HG02840 (cell line): ENCODE data around the gene BIVM.

Experiments
- ATAC-seq: cut with Tn5 transposase; IDR thresholded peaks from one replicate; pipeline ENCODE4 v1.9.1; 2021; ENCODE audit warnings: mild to moderate bottlenecking, moderate library complexity, moderate number of reproducible peaks; ENCODE audit not compliant: unreplicated experiment, low FRiP score

BIVM gene

DNA sequence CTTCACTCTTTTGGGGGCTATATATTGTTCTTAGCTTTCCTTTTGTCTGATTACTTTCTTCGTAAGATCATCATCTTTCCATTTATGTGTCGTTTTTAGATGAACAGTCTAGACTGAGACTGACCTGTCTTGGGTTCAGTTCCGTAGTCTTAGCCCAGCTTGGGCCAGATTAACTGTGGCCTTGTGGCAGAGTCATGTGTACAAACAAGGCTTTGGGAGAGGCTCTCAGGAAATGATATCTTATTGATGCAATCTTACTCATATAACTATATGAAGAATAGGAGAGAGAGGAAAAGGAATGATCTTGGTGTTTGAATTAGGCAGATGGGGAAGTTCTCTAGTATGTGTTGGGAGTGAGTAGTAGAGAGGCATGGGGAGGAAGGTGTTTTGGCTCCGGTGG lies 40.1 kb downstream of the BIVM start:
- ATAC-seq = no peak

- ATAC-seq = no peak
These were observed 40.5 kb downstream of the BIVM start for GRCh38 chr13:102839462-102839861.

DNA sequence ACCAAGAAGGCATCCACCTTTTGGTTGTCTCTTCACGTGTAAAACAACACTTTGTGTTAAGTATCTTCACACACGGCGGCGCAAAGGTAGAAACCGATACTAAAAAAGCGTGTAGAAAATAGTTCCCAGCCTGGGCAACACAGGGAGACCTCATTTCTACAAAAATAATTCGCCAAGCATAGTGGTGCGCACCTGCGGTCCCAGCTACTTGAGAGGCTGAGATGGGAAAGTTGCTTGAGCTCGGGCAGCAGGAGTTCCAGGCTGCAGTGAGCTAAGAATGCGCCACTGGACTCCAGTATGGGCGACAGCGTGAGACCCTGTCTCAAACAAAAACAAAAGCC lies 46.3 kb downstream of the BIVM start:
- peak; percentile 14 for ATAC-seq

DNA sequence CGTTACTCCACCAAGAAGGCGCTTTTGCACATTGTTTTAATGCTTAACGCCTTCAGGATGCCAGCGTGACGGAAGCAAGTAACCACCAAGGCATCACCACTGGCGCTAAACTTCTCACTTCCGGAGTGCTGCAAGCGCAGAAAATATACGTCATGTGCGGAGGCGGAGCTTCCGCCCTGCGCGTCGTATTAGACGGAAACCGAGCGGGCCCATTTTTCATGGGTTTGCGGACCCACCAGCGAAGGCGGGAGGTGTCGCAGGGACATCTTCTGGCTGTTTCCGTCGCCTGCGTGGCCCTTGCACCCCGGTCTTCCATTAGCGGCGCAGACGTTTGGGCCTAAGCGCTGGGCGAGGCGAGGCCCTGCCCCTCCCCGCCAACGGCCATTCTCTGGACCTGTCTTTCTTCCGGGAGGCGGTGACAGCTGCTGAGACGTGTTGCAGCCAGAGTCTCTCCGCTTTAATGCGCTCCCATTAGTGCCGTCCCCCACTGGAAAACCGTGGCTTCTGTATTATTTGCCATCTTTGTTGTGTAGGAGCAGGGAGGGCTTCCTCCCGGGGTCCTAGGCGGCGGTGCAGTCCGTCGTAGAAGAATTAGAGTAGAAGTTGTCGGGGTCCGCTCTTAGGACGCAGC lies 46.8 kb downstream of the BIVM start, which contains the start of gene ERCC5:
Gene ERCC5, plus strand, starts transcription at position 403 of the 631 bp plus-strand sequence. CDS start 235 bp downstream, outside the sequence.
- ATAC-seq = peak; percentile 87

DNA sequence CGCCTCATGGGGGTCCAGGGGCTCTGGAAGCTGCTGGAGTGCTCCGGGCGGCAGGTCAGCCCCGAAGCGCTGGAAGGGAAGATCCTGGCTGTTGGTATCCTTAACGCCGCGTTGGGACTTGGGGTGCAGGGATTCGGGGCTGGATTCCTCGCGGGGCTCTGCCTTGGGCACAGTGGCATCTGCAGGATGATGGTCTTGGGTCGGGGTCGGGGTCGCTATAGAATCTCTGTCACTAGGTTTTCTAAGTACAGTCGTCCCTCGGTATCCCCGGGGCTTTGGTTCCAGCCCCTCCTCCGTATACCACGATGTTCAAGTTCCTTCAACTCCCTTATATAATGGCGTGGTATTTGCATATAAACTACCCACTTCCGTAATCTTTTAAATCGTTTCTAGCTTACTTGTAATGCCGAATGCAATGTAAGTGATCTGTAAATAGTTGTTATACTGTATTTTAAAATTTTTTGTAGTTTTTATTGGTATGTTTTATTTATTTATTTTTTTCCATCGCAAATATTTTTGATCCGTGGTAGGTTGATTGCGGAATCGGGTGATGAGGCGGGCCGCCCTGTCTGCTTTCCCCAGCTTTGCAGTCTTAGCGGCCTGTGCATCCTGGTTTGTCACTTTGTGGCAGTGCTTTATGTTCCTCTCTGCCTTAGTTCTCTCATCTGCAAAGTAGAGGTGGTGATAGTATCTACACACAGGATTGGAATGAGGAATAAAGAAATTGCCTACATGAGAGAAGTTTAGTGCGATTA lies 47.5 kb downstream of the BIVM start:
- ATAC-seq = peak; percentile 31

- ATAC-seq = no peak
These were observed 48.6 kb downstream of the BIVM start for GRCh38 chr13:102847272-102848234.

DNA sequence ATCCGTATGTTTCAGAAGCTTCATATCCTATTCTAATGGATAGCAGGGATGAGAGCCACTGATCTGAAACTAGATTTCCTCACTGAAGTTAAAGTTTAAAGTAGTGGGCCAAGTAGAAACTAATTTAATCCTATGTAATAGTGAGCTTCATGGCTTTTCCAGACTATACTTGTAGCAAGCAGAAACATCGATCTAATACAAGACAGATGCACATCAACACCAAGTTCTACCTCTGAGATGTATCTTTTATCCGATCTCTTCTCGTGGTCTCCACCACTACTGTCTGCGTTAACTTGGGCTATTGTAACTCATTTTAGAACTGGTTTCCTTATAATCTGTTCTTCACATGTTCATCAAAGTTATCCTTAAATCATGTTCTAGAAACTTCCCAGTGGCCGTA lies 50.0 kb downstream of the BIVM start:
- no peak for ATAC-seq

DNA sequence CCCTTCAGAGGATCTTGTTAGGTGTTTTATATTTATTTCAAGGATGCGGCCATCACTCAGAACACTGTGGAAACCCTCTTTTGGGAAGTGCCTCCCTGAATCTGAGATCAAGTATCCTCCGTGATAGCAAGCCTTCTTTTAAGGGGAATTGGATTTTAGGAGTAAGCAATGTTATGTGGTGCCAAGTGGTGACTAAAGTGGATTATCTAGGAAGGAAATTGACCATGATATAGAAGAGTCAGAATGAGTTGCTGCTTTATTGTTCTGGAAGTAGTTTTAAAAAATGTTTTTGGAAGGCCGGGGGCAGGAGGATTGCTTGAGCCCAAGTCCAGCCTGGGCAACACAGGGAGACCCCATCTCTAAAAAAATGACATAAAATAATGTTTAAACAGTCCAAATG lies 53.6 kb downstream of the BIVM start:
- no peak for ATAC-seq

DNA sequence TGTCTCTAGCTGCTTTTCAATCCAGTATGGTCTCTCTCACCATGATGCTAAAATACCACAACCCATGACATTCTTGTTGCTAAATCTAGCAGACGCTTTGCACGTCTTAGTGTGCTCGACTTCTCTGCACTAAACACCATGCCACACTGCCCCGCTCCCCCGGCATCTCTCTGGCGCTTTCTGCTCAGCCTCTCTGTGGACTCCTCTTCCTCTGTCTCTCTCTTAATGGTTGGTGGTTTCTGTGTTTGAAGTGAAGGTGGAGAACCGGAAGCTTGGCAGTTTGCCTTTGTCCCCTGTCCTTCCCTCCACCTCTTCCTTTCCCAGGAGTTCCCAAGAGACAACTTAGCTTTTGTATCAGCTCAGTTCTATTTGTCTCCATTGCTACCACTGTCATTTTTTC lies 55.8 kb downstream of the BIVM start:
- no peak for ATAC-seq

DNA sequence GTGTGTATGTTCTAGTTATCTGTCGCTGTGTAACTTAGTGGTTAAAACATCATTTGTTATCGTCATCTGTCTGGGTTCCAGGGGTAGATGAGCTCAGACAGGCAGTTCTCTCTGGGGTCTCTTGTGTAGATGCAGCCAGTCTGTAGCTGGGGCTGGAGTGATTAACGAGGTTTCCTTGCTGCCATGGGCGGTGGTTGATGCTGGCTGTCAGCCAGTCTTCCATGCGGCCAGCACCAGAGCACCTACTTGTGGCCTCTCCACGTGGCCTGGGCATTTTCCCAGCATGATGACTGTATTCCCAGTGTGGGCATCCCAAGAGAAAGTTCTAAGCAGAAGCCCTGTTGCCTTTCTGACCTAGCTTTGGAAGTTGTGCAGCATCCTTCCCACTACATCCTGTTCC lies 57.6 kb downstream of the BIVM start:
- no peak for ATAC-seq

GRCh38 chr13:102862624-102863210 lies 63.8 kb downstream of the BIVM start:
- no peak for ATAC-seq

GRCh38 chr13:102863590-102863989 lies 64.7 kb downstream of the BIVM start:
- ATAC-seq = no peak

- no peak for ATAC-seq
These were observed 69.5 kb downstream of the BIVM start for GRCh38 chr13:102868366-102868936.

DNA sequence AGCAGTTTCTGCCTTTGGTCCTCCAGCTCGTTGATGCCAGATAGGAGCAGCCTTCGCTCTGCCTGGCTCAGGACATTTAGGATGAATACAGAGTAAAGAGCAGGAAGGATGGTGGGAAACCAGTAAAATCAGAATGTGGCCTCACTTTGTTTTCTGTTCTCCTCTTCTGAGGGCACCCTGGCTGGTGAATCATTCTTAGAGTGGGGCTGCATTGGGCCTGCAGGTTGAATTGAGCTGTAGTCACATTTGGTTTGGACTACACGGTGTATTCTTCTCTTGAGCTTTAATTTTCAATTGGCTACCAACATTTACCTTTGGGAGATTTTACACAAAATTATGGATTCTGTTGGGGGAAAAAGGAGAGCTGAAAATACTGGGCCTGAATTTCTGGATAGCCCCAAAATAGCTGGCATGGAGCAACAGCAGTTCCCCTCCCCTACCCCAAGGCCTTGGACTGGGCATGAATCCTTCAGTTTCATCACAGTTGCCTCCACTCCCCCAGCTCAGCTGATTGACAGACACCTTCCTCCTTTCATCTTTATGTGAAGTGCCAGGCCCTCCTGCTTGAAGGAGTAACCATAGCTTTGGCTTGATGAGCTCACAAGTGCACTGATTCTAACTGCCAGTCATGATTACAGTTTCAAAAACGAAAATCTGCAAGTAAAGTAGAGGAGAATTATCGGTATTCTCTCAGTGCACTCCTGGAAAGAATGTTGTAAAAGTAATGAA lies 71.2 kb downstream of the BIVM start:
- peak; percentile 10 for ATAC-seq

- ATAC-seq = peak; percentile 55
These were observed 71.9 kb downstream of the BIVM start for GRCh38 chr13:102870677-102871415.

DNA sequence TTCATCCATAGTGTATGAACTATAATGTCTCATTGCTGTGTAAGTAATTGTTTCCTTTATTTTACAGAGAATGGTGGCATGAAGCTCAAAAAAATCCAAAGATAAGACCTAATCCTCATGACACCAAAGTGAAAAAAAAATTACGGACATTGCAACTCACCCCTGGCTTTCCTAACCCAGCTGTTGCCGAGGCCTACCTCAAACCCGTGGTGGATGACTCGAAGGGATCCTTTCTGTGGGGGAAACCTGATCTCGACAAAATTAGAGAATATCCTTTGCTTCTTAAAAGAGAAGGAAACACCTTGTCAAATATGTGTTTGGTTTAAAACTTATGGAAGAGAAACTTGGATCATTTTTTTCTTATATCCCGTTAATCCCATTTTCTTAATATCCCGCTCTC lies 73.2 kb downstream of the BIVM start:
- no peak for ATAC-seq

DNA sequence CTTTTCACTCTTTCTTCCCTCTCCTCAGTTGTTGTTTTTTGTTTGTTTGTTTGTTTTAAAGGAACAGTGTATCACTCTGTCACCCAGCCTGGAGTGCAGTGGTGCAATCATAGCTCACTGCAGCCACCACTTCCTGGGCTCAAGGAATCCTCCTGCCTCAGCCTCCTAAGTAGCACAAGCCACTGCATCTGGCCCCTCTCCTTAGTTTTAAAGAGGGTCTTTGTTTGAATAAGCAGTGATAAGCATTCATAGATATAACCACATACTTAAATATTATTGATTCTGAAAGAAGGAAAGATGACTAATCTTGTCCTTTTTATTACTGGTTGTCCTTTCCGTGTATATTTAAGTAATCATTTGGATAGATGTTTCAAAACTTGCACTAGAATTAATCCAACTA lies 73.6 kb downstream of the BIVM start:
- no peak for ATAC-seq

- peak; percentile 62 for ATAC-seq
These were observed 74.7 kb downstream of the BIVM start for GRCh38 chr13:102873653-102874052.

DNA sequence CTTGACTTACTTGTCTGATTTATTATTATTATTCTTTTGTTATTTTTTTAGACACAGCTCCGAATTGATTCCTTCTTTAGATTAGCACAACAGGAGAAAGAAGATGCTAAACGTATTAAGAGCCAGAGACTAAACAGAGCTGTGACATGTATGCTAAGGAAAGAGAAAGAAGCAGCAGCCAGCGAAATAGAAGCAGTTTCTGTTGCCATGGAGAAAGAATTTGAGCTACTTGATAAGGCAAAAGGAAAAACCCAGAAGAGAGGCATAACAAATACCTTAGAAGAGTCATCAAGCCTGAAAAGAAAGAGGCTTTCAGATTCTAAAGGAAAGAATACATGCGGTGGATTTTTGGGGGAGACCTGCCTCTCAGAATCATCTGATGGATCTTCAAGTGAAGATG lies 76.3 kb downstream of the BIVM start:
- ATAC-seq = no peak
